ENCODE data around the gene IZUMO4. TPM values are rescaled to one million over a fixed set of nuclear protein-coding genes. Genes with fewer than 3 reads are reported as not detected.
"Not testable (repeated sequence)": the region's sequence is repeated elsewhere in the genome, so short reads cannot be mapped to it uniquely, and the experiment has no call there.

The IZUMO4 gene
- total and polyA plus RNA-seq, 5 experiments from 2014 or later = 0.26 to 18.7 (median 1.4) TPM

- Mint-ChIP-seq H3K4me3 (peak overlapping the region; percentile 55 to 98 (median 74)), H3K4me1 (peaks cover 39 to 81% (median 72%) of the 10 kb centered on the region in 4 donors), H3K27ac (peak overlapping the region; percentile 90 to 100 (median 95))
- peak in 1 of 10 donors; percentile 60 for DNase-seq
- not testable (repeated sequence) for ATAC-seq, H3K9me3 Mint-ChIP-seq, H3K27me3 Mint-ChIP-seq, H3K36me3 Mint-ChIP-seq
- POLR2A ChIA-PET = interaction anchor here (0.5 to 9.0 kb wide), 15 partner anchors 8 to 511 kb away, joined by 3 to 173 read pairs (median 5); partner anchors contain the start of genes IZUMO4, MKNK2 and MOB3A
Observed at GRCh38 chr19:2086695-2087620, 9.8 kb upstream of the IZUMO4 start.

DNA sequence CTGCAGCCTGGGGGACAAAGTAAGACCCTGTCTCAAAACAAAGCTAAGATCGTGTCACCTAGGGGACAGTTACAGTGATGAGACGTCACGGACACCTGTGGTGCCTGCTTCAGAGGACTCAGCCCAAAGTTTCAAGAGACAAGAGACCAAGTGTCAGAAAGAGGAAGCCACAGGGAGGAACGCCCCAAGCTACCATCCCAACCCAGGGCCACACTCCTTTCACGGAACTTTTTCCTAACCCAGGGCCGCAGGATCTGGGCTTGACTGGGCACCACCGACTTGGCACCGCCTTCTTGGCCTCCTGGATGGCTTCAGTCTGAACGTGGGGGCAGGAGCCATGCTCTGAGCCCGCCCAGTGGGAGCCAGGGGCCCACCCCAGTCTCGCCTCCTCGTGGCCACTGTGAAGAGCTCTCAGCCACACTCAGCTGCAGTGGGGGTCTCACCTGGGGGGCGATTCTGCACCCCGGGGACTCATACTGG, 9.1 kb upstream of the IZUMO4 start:
- H3K4me3 Mint-ChIP-seq = peak overlapping the region; percentile 23 to 98 (median 74)
- peaks cover 0 to 4% (median 0%) of the 10 kb centered on the region in 9 donors for H3K9me3 Mint-ChIP-seq
- H3K27ac Mint-ChIP-seq = peak overlapping the region; percentile 90 to 100 (median 95)
- POLR2A ChIA-PET = interaction anchor here (0.5 to 9.0 kb wide), 16 partner anchors 7 to 1021 kb away, joined by 3 to 173 read pairs (median 4); partner anchors contain the start of genes ARHGAP45, IZUMO4, MKNK2 and MOB3A
- ATAC-seq (peak; percentile 11 to 13), DNase-seq (peak in 6 of 10 donors; percentile 35 to 71 (median 41))
- peaks cover 39 to 81% (median 68%) of the 10 kb centered on the region in 4 donors for H3K4me1 Mint-ChIP-seq
- peaks cover 5 to 9% (median 7%) of the 10 kb centered on the region in 3 donors for H3K36me3 Mint-ChIP-seq
- peaks cover 0 to 2% (median 0%) of the 10 kb centered on the region in 5 donors for H3K27me3 Mint-ChIP-seq

GRCh38 chr19:2089001-2089711, 7.6 kb upstream of the IZUMO4 start:
- peak overlapping the region; percentile 83 to 98 (median 92) for H3K27ac Mint-ChIP-seq
- ATAC-seq (no peak), DNase-seq (no peak)
- H3K27me3 Mint-ChIP-seq = peaks cover 0 to 2% (median 0%) of the 10 kb centered on the region in 5 donors
- POLR2A ChIA-PET = interaction anchor here (1.1 to 7.5 kb wide), 6 partner anchors 8 to 387 kb away, joined by 3 to 72 read pairs (median 4); partner anchors contain the start of gene MKNK2
- H3K4me1 Mint-ChIP-seq = peaks cover 39 to 82% (median 72%) of the 10 kb centered on the region in 4 donors
- H3K4me3 Mint-ChIP-seq = peak overlapping the region; percentile 12 to 98 (median 74)
- H3K36me3 Mint-ChIP-seq = peaks cover 5 to 17% (median 6%) of the 10 kb centered on the region in 3 donors
- peaks cover 0 to 4% (median 0%) of the 10 kb centered on the region in 9 donors for H3K9me3 Mint-ChIP-seq

- Mint-ChIP-seq H3K27ac (peak overlapping the region; percentile 83 to 98 (median 92)), H3K4me3 (peak overlapping the region; percentile 62 to 98 (median 74)), H3K27me3 (peaks cover 0 to 2% (median 0%) of the 10 kb centered on the region in 5 donors), H3K4me1 (peaks cover 44 to 87% (median 78%) of the 10 kb centered on the region in 4 donors), H3K36me3 (peaks cover 5 to 21% (median 6%) of the 10 kb centered on the region in 3 donors), H3K9me3 (peaks cover 0 to 4% (median 0%) of the 10 kb centered on the region in 9 donors)
- no peak for DNase-seq
- ATAC-seq = no peak
- POLR2A ChIA-PET = interaction anchor here (0.6 to 7.5 kb wide), 6 partner anchors 9 to 387 kb away, joined by 3 to 72 read pairs (median 4); partner anchors contain the start of gene MKNK2
Observed at GRCh38 chr19:2089727-2090053, 7.0 kb upstream of the IZUMO4 start.

DNA sequence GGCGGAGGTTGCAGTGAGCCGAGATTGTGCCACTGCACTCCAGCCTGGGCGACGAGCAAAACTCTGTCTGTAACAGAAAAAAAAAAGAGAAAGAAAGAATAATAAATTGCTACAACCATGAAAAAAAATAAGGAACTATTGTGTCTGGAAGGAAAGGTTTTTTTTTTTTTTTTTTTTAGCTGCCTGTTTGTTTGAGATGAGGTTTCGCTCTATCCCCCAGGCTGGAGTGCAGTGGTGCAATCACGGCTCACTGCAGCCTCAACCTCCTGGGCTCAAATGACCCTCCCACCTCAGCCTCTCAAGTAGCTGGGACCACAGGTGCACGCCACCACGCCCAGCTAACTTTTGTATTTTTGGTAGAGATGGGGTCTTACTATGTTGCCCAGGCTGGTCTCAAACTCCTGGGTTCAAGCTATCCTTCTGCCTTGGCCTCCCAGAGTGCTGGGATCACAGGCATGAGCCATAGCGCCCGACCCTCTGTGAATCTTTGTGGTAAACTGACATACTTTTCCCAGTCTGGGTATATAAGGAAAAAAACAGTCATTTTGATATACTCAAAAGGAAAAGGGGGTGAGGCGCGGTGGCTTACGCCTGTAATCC, 4.7 kb upstream of the IZUMO4 start:
- peaks cover 39 to 76% (median 68%) of the 10 kb centered on the region in 4 donors for H3K4me1 Mint-ChIP-seq
- H3K4me3 Mint-ChIP-seq = peak overlapping the region in 4 of 10 donors; percentile 26 to 52 (median 36)
- ATAC-seq = not testable (repeated sequence)

GRCh38 chr19:2096034-2096479, 658 bp upstream of the IZUMO4 start, which contains the start of gene MOB3A:
Gene MOB3A (minus strand): TSS chr19:2096326. CDS start chr19:2078560, 17,766 bp downstream.
- peak within 1 kb of the TSS; percentile 88 to 99 (median 96) for H3K27ac Mint-ChIP-seq
- peak within 1 kb of the TSS; percentile 94 to 99 (median 96) for H3K4me3 Mint-ChIP-seq
- H3K9me3 Mint-ChIP-seq = peaks cover 0 to 2% (median 0%) of the 10 kb centered on the region in 9 donors
- H3K36me3 Mint-ChIP-seq = peaks cover 0 to 25% (median 2%) of the 10 kb centered on the region in 3 donors
- ATAC-seq = peak; percentile 57 to 58
- peaks cover 13 to 39% (median 33%) of the 10 kb centered on the region in 4 donors for H3K4me1 Mint-ChIP-seq
- peak in 6 of 10 donors; percentile 78 to 97 (median 90) for DNase-seq
- POLR2A ChIA-PET = interaction anchor here (0.6 to 7.5 kb wide), 13 partner anchors 11 to 214 kb away, joined by 3 to 173 read pairs (median 11); partner anchors contain the start of genes AP3D1 and MKNK2
- peaks cover 0 to 1% (median 0%) of the 10 kb centered on the region in 5 donors for H3K27me3 Mint-ChIP-seq

More for the DNA sequence above, 4.7 kb upstream of the IZUMO4 start:
- peak overlapping the region in 4 of 10 donors; percentile 20 to 75 (median 24) for H3K27ac Mint-ChIP-seq
- not testable (repeated sequence) for H3K9me3 Mint-ChIP-seq, H3K27me3 Mint-ChIP-seq, DNase-seq
- POLR2A ChIA-PET = interaction anchor here (0.6 to 7.5 kb wide), 11 partner anchors 7 to 115 kb away, joined by 3 to 173 read pairs (median 6); partner anchors contain the start of gene MKNK2
- H3K36me3 Mint-ChIP-seq = peaks cover 0 to 18% (median 2%) of the 10 kb centered on the region in 3 donors

DNA sequence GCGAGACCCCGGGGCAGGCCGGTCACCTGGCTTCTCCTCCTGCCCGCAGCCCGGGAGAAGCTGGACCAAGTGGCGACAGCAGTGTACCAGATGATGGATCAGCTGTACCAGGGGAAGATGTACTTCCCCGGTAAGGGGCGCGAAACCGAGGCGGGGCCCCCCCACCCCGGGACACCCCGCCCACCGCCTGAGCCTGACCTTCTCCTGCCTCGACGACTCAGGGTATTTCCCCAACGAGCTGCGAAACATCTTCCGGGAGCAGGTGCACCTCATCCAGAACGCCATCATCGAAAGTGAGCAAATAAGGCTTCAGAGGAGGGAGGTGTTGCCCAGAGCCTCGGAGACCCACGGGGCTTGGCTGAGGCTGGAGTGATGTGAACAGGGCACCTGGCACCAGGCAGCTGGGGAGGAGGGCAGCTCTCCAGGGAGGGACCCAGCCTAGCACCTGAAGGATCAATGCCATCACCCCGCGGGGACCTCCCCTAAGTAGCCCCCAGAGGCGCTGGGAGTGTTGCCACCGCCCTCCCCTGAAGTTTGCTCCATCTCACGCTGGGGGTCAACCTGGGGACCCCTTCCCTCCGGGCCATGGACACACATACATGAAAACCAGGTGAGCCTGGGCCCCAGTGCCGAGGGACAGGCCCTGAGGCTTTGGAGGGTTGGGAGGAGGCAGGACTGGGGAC, 629 bp downstream of the IZUMO4 start:
- POLR2A ChIA-PET = interaction anchor here (0.6 to 7.2 kb wide), 9 partner anchors 12 to 221 kb away, joined by 3 to 173 read pairs (median 3); partner anchors contain the start of gene MKNK2
- Mint-ChIP-seq H3K4me1 (peaks cover 13 to 30% (median 28%) of the 10 kb centered on the region in 4 donors), H3K27me3 (peaks cover 0 to 1% (median 0%) of the 10 kb centered on the region in 5 donors), H3K4me3 (peak overlapping the region; percentile 81 to 99 (median 90)), H3K27ac (peak overlapping the region in 9 of 10 donors; percentile 69 to 96 (median 87)), H3K36me3 (peaks cover 0 to 35% (median 2%) of the 10 kb centered on the region in 3 donors), H3K9me3 (peaks cover 0 to 2% (median 0%) of the 10 kb centered on the region in 9 donors)
- ATAC-seq (peak in 1 of 2 donors; percentile 2), DNase-seq (peak in 6 of 10 donors; percentile 20 to 53 (median 35))

DNA sequence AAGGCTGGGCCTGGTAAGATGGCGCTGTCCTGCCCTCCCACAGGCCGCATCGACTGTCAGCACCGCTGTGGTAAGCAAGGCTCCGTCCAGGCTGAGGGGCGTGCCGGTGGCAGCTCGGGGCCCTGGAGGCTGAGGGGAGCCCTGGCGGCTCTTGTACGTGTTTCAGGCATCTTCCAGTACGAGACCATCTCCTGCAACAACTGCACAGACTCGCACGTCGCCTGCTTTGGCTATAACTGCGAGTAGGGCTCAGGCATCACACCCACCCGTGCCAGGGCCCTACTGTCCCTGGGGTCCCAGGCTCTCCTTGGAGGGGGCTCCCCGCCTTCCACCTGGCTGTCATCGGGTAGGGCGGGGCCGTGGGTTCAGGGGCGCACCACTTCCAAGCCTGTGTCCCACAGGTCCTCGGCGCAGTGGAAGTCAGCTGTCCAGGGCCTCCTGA, 1.2 kb downstream of the IZUMO4 start:
- Mint-ChIP-seq H3K4me3 (peak overlapping the region in 5 of 10 donors; percentile 11 to 97 (median 44)), H3K4me1 (peaks cover 13 to 28% (median 24%) of the 10 kb centered on the region in 4 donors), H3K9me3 (peaks cover 0 to 2% (median 0%) of the 10 kb centered on the region in 9 donors), H3K27me3 (peaks cover 0 to 1% (median 0%) of the 10 kb centered on the region in 5 donors), H3K27ac (peak overlapping the region in 1 of 10 donors; percentile 79), H3K36me3 (peaks cover 0 to 31% (median 2%) of the 10 kb centered on the region in 3 donors)
- POLR2A ChIA-PET = interaction anchor here (0.9 to 7.2 kb wide), 4 partner anchors 13 to 156 kb away, joined by 3 to 173 read pairs (median 4); no protein-coding TSS in a partner anchor
- peak in 1 of 10 donors; percentile 63 for DNase-seq
- no peak for ATAC-seq

GRCh38 chr19:2099054-2099501, 2.4 kb downstream of the IZUMO4 start:
- DNase-seq (peak in 1 of 10 donors; percentile 52), ATAC-seq (no peak)
- Mint-ChIP-seq H3K9me3 (peaks cover 0 to 6% (median 1%) of the 10 kb centered on the region in 9 donors), H3K4me1 (peaks cover 12 to 24% (median 15%) of the 10 kb centered on the region in 4 donors), H3K27ac (no peak overlapping the region), H3K36me3 (peaks cover 0 to 28% (median 5%) of the 10 kb centered on the region in 3 donors), H3K27me3 (peaks cover 0 to 1% (median 0%) of the 10 kb centered on the region in 5 donors), H3K4me3 (no peak overlapping the region)
- POLR2A ChIA-PET = no interaction called here
